ENCODE results near the gene EMC9. TPM values are rescaled to one million over a fixed set of nuclear protein-coding genes. Genes with fewer than 3 reads are reported as not detected.
"Not testable (repeated sequence)": the region's sequence is repeated elsewhere in the genome, so short reads cannot be mapped to it uniquely, and the experiment has no call there.

The EMC9 gene
- total RNA-seq, 1 donor from 2014 or later, result 17.1 TPM

DNA sequence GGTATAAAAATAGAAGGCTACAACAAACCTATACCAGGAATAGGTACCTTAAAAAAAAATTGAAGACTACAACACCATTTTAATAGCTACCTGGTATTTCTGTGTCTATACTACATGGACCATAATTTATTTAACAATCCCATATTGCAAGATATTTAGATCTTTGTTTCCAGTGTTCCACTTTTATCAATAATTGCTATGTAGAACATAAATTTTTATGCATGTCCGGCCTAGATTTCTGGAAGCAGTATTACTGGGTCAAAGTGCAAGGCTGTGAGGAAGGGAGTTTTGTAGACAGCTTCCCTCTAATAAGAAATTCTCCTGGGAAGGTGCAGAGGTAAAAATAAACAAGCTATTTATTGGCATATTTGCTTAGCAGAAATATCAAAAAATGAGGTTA lies 30.9 kb downstream of the EMC9 start:
- TF ChIP-seq, protein P1, sequence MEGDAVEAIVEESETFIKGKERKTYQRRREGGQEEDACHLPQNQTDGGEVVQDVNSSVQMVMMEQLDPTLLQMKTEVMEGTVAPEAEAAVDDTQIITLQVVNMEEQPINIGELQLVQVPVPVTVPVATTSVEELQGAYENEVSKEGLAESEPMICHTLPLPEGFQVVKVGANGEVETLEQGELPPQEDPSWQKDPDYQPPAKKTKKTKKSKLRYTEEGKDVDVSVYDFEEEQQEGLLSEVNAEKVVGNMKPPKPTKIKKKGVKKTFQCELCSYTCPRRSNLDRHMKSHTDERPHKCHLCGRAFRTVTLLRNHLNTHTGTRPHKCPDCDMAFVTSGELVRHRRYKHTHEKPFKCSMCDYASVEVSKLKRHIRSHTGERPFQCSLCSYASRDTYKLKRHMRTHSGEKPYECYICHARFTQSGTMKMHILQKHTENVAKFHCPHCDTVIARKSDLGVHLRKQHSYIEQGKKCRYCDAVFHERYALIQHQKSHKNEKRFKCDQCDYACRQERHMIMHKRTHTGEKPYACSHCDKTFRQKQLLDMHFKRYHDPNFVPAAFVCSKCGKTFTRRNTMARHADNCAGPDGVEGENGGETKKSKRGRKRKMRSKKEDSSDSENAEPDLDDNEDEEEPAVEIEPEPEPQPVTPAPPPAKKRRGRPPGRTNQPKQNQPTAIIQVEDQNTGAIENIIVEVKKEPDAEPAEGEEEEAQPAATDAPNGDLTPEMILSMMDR (IDR thresholded peaks at IDR 0.05; ENCODE audit: insufficient read depth, low read length, poor library complexity, severe bottlenecking), result no peak
- DNase-seq (ENCODE audit: low read depth), result no peak
- H3K4me3 ChIP-seq (ENCODE audit: low read depth, low read length), result no peak overlapping the region
- H3K27me3 ChIP-seq (ENCODE audit: control insufficient read depth, insufficient read depth, low read length), result no peaks in the 10 kb centered on the region
- H3K36me3 ChIP-seq (ENCODE audit: control insufficient read depth, insufficient read depth, low read length), result no peaks in the 10 kb centered on the region

DNA sequence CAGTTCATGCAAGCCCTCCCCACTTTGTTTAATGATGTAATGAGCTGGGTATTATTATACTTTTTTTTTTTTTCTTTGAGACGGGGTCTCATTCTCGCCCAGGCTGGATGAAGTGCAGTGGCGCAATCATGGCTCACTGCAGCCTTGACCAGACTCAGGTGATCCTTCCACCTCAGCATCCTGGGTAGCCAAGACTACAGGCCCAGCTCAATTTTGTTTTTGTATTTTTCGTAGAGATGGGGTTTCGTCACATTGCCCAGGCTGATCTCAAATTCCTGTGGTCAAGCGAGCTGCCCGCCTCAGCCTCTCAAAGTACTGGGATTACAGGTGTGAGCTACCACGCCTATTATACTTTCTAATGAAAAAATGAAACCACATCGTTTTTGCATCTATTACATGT lies 31.3 kb downstream of the EMC9 start:
- TF ChIP-seq, protein P1 (IDR thresholded peaks at IDR 0.05; ENCODE audit: insufficient read depth, low read length, poor library complexity, severe bottlenecking), result no peak
- DNase-seq (ENCODE audit: low read depth), result no peak
- Histone ChIP-seq H3K4me3 (ENCODE audit: low read depth, low read length) (no peak overlapping the region), H3K36me3 (ENCODE audit: control insufficient read depth, insufficient read depth, low read length) (no peaks in the 10 kb centered on the region), H3K27me3 (ENCODE audit: control insufficient read depth, insufficient read depth, low read length) (no peaks in the 10 kb centered on the region)

DNA sequence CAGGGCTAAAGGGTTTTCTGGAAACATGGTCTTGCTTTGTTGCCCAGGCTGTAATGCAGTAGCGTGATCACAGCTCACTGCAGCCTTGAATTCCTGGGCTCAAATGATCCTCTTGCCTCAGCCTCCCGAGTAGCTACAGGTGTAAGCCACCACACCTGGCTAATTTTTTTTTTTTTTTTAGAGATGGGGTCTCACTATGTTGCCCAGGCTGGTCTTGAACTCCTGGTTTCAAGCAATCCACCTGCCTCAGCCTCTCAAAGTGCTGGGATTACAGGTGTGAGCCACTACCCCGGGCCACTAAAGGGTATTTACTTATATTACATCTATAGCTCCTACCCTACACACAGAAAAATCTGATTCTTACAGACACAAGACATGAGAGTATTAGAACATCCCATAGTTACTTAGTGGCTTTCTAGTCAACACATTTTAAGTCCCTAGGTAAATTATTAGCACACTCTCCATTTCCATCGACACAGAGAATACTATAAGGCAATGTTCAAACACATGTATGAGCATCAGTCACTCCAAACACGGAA lies 33.0 kb downstream of the EMC9 start:
- TF ChIP-seq, protein P1 (IDR thresholded peaks at IDR 0.05; ENCODE audit: insufficient read depth, low read length, poor library complexity, severe bottlenecking), result no peak
- DNase-seq (ENCODE audit: low read depth), result no peak
- Histone ChIP-seq H3K27me3 (ENCODE audit: control insufficient read depth, insufficient read depth, low read length) (no peaks in the 10 kb centered on the region), H3K36me3 (ENCODE audit: control insufficient read depth, insufficient read depth, low read length) (no peaks in the 10 kb centered on the region), H3K4me3 (ENCODE audit: low read depth, low read length) (no peak overlapping the region)

DNA sequence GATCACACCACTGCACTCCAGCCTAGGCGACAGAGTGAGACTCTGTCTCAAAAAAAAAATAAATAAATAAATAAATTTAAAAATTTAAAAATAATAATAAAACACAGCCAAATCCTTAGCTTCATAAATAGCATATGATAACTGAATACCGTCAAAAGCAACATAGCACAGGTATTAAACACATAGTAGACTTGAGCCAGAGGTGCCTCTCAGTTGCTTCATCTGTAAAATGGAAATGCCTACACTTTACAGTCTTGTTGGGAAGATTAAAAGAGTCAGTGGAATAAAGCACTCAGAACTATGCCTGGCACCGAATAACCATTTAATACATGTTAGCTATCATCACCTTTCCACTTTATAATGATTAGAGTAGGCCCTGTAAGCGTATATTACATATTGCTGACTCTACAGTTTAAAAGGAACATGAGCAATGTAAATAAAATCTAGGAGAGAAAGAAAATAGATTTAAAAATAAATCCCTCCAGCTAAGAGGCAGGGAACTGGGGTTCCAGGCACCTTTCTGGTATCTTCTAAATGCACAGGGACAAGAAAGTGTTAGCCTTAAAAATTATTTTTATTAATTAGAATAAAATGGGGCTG lies 34.6 kb downstream of the EMC9 start:
- DNase-seq (ENCODE audit: low read depth), result no peak
- H3K27me3 ChIP-seq (ENCODE audit: control insufficient read depth, insufficient read depth, low read length), result no peaks in the 10 kb centered on the region
- TF ChIP-seq, protein P1 (IDR thresholded peaks at IDR 0.05; ENCODE audit: insufficient read depth, low read length, poor library complexity, severe bottlenecking), result no peak
- no peaks in the 10 kb centered on the region for H3K36me3 ChIP-seq (ENCODE audit: control insufficient read depth, insufficient read depth, low read length)
- H3K4me3 ChIP-seq (ENCODE audit: low read depth, low read length), result no peak overlapping the region

DNA sequence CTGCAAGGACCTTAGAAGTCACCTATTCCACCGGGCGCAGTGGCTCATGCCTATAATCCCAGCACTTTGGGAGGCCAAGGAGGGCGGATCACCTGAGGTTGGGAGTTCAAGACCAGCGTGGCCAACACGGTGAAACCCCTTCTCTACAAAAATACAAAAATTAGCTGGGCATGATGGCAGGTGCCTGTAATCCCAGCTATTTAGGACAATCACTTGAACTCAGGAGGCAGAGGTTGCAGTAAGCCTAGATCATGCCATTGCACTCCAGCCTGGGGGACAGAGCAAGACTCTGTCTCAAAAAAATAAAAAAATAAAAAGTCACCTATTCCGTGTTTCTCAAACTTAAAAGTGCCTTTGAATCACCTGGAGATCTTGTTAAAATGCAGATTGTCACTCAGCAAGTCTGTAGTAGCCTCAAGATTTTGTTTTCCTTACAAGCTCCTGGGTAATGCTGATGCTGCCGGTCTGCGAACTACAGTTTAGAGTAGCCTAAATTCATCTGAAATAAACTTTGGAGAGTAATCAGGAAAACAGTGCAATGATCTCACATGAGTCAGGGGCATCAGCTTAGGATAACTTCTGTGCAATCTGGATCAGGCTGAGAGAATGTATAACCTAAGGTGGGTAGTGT lies 35.7 kb downstream of the EMC9 start:
- H3K27me3 ChIP-seq (ENCODE audit: control insufficient read depth, insufficient read depth, low read length); H3K4me3 ChIP-seq (ENCODE audit: low read depth, low read length); DNase-seq (ENCODE audit: low read depth); H3K36me3 ChIP-seq (ENCODE audit: control insufficient read depth, insufficient read depth, low read length): not testable (repeated sequence)

DNA sequence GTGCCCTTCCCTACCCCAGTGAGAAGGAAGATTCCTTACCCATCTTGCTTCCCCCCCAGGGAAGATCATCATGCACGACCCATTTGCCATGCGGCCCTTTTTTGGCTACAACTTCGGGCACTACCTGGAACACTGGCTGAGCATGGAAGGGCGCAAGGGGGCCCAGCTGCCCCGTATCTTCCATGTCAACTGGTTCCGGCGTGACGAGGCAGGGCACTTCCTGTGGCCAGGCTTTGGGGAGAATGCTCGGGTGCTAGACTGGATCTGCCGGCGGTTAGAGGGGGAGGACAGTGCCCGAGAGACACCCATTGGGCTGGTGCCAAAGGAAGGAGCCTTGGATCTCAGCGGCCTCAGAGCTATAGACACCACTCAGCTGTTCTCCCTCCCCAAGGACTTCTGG lies 37.9 kb downstream of the EMC9 start:
- TF ChIP-seq, protein P1 (IDR thresholded peaks at IDR 0.05; ENCODE audit: insufficient read depth, low read length, poor library complexity, severe bottlenecking), result no peak
- Histone ChIP-seq H3K36me3 (ENCODE audit: control insufficient read depth, insufficient read depth, low read length) (peaks cover 4% of the 10 kb centered on the region), H3K27me3 (ENCODE audit: control insufficient read depth, insufficient read depth, low read length) (no peaks in the 10 kb centered on the region), H3K4me3 (ENCODE audit: low read depth, low read length) (no peak overlapping the region)
- no peak for DNase-seq (ENCODE audit: low read depth)

All from kidney epithelial cell (primary cell).